Heart left ventricle (tissue), 16 donors: ENCODE data around the gene MAPKAPK2. TPM values are rescaled to one million over a fixed set of nuclear protein-coding genes. Genes with fewer than 3 reads are reported as not detected.
A peak's percentile ranks its signal among the peaks of the same experiment; 100 is the strongest.

ENCODE experiments used
- ATAC-seq, 4 donors: fragments of 200-7000 bp; cut with Tn5 transposase; one replicate each; pipeline ENCODE4 v1.9.1; 2020 to 2022; ENCODE audit warnings: moderate library complexity in 4 of 4, mild to moderate bottlenecking in 3 of 4, moderate number of reproducible peaks in 1 of 4
- DNase-seq, 5 donors: peaks; one replicate each; pipeline ENCODE4 v3.0.0-alpha.2; 2020
- H3K27ac ChIP-seq, 12 donors: fragments of 200-600 bp; sonication (generic) in 4 of 12; one replicate each; pipeline versions ENCODE4 v1.5.0 to v1.8.0; 2016 to 2022; ENCODE audit warnings: mild to moderate bottlenecking in 2 of 12
- H3K27me3 ChIP-seq, 9 donors: fragments of 200-600 bp; sonication (generic) in 2 of 9; one replicate each; pipeline versions ENCODE4 v1.5.1 to v1.8.0; 2016 to 2022; ENCODE audit warnings: mild to moderate bottlenecking in 3 of 9
- H3K36me3 ChIP-seq, 9 donors: fragments of 200-600 bp; sonication (generic) in 2 of 9; one replicate each; pipeline versions ENCODE4 v1.5.0 to v1.8.0; 2018 to 2022; ENCODE audit warnings: mild to moderate bottlenecking in 2 of 9
- H3K4me1 ChIP-seq, 12 donors: fragments of 200-600 bp; sonication (generic) in 4 of 12; one replicate each; pipeline versions ENCODE4 v1.5.0 to v1.8.0; 2016 to 2022; ENCODE audit warnings: mild to moderate bottlenecking in 3 of 12
- H3K4me3 ChIP-seq, 12 donors: fragments of 200-600 bp; sonication (generic) in 4 of 12; one replicate each; pipeline versions ENCODE4 v1.5.0 to v1.8.0; 2017 to 2022; ENCODE audit warnings: mild to moderate bottlenecking in 9 of 12, moderate library complexity in 4 of 12
- H3K9me3 ChIP-seq, 12 donors: fragments of 200-600 bp; sonication (generic) in 4 of 12; one replicate each; pipeline versions ENCODE4 v1.5.0 to v1.8.0; 2016 to 2022; ENCODE audit warnings: mild to moderate bottlenecking in 1 of 12
- POLR2A ChIP-seq, 2 donors: fragments of 450-650 bp; IDR thresholded peaks; one replicate each; pipeline ENCODE4 v1.6.1; 2017; ENCODE audit warnings: antibody characterized with exemption in 2 of 2, mild to moderate bottlenecking in 2 of 2, moderate library complexity in 2 of 2
- WGBS, 4 donors: extraction: QIAGEN DNeasy Blood & Tissue Kit in 2 of 4; methylation state at CpG; one replicate each; pipeline versions ENCODE4 v1.1.5 to v1.1.7; 2013 to 2018; 5-methylcytosine and 5-hydroxymethylcytosine counted together
- intact Hi-C, 10 donors: fragments of 100-400 bp; cut with DNase I; formaldehyde crosslinking; loops; one replicate each; pipeline versions ENCODE4 v1.11.1 to v1.14.2; 2022
- polyA plus RNA-seq, 2 donors: library from polyadenylated mRNA; stranded (reverse); fragments of 200-250 nt; gene quantifications; one replicate each; pipeline ENCODE4 v1.2.3, GENCODE V29; 2013
- total RNA-seq, 9 donors: library from RNA; depleted of rRNA in 2 of 9; stranded (reverse); fragments of >200 nt in 2 of 9; fragmentation: NEBNext Ultra II Directional in 3 of 9; extraction: Animal tissue kit (Norgen Biotek cat#: 25700) in 3 of 9; gene quantifications; one replicate each; pipeline versions ENCODE4 v1.1.0 to v1.2.4, GENCODE V29; 2016 to 2023
- TF ChIP-seq, protein P1 (sequence below), 12 donors: fragments of 200-600 bp; sonication (generic) in 4 of 12; IDR thresholded peaks; one replicate each; pipeline versions ENCODE4 v1.5.0 to v1.8.0; 2018 to 2022; ENCODE audit warnings: antibody characterized with exemption in 12 of 12, mild to moderate bottlenecking in 5 of 12
- donor health status: ischemic (EF 13 %, LVEDD 7.1; RV severe dilation, severe dysfunction).
- donor health status: healthy with polysubstance abuse.
- donor health status: DM: no; HTN: yes; CAD: no.
- donor health status: DM: no; HTN: no; CAD: no.
- donor health status: ischemic (EF 25% LVEDD 6.9; RV normal size, moderate dysfunction).
- donor health status: ischemic (EF 25% LVEDD 5.7; RV mildly dilated, moderate dysfunction).
- donor health status: healthy.
- donor health status: DM: yes; HTN: yes; CAD: no.
- donor health status: ischemic (EF 35%, LVEDD 5.7; RV mildly dilated, moderate dysfunction).
- donor health status: nonischemic (EF 11% LVEDD 7.7; RV severe dilation, severe dysfunction).
- donor health status: DM: yes; HTN: yes; CAD: no.
- donor health status: PGD.
- donor health status: ischemic (EF 29% LVEDD 5.4; RV normal size, mild dysfunction).
- donor health status: nonischemic (EF 23%, LVEDD 6.1; RV moderate dilation, normal function).

Gene MAPKAPK2
- total and polyA plus RNA-seq, 11 donors = 126 to 327 (median 223) TPM

DNA sequence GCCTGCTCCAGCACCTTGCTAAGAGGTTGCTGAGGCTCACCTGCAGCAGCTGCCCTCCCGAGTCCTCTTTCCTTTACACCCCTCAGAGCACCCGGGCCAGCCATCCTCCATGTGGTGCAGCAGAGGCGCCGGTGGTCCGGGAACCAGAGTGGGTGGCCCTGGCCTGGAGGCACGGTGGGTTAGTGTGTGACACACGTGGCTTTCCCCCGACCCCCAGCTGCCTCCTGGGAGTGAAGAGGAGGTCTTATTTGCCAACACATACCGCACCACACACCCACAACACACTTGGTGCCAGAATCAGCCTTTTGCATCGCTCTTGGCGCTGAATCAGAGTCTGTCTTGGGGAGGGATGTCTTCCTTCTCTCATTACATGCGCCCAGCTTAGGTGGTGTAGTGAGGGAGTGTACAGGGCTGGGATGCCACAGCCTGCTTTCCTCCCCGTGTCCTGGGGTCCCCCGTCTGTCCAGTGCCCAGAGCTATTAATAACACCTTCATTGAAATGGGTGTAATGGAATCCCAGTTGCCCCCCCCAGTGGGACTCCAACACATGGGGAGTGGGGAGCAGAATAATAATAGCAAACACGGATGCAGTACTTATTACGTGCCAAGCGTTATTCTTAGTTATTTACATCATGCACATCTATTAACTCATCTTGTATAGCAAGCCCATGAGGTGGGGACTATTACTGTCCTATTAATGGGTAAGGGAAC, 38.2 kb downstream of the MAPKAPK2 start:
- Histone ChIP-seq H3K27ac (peak overlapping the region; percentile 64 to 95 (median 84)), H3K27me3 (no peaks in the 10 kb centered on the region), H3K9me3 (no peaks in the 10 kb centered on the region), H3K36me3 (no peaks in the 10 kb centered on the region), H3K4me3 (peak overlapping the region in 7 of 12 donors; percentile 3 to 28 (median 20)), H3K4me1 (peaks cover 13 to 100% (median 94%) of the 10 kb centered on the region in 12 donors)
- intact Hi-C loops = loop anchor here in 6 of 10 donors (2.0 to 10.0 kb wide), 3 partner anchors 36 to 68 kb away; no protein-coding TSS in a partner anchor
- DNase-seq = peak in 1 of 5 donors; percentile 40
- no peak for TF ChIP-seq POLR2A (IDR thresholded peaks at IDR 0.05)
- TF ChIP-seq, protein P1, sequence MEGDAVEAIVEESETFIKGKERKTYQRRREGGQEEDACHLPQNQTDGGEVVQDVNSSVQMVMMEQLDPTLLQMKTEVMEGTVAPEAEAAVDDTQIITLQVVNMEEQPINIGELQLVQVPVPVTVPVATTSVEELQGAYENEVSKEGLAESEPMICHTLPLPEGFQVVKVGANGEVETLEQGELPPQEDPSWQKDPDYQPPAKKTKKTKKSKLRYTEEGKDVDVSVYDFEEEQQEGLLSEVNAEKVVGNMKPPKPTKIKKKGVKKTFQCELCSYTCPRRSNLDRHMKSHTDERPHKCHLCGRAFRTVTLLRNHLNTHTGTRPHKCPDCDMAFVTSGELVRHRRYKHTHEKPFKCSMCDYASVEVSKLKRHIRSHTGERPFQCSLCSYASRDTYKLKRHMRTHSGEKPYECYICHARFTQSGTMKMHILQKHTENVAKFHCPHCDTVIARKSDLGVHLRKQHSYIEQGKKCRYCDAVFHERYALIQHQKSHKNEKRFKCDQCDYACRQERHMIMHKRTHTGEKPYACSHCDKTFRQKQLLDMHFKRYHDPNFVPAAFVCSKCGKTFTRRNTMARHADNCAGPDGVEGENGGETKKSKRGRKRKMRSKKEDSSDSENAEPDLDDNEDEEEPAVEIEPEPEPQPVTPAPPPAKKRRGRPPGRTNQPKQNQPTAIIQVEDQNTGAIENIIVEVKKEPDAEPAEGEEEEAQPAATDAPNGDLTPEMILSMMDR (IDR thresholded peaks at IDR 0.05) = no peak
- ATAC-seq = peak; percentile 28 to 48 (median 37)
- 32 to 40% (median 38%) methylated on average over 14 to 17 of the region's 17 CpGs for WGBS, 4 donors

DNA sequence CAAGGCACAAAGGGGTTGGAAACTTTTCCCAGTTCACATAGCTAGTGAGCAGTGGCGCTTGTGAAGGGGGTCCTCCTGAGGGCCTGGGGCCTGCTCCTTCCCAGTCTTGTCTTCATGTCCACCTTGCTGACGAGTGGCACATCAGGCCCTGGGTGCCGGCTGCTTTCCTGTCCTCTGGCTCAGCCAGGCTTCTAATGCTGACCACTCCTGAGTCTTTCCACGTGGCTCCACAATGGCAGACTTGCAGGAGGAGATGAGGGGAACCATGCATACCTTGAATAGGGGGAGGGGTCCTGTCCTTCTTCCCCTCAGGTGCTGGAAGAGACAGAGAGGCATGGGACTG, 38.7 kb downstream of the MAPKAPK2 start:
- ATAC-seq (peak in 2 of 4 donors; percentile 1 to 2), DNase-seq (no peak)
- no peaks in the 10 kb centered on the region for H3K9me3 ChIP-seq
- intact Hi-C loops = loop anchor here in 6 of 10 donors (2.0 to 10.0 kb wide), 3 partner anchors 36 to 69 kb away; no protein-coding TSS in a partner anchor
- peaks cover 16 to 100% (median 94%) of the 10 kb centered on the region in 12 donors for H3K4me1 ChIP-seq
- H3K27me3 ChIP-seq = no peaks in the 10 kb centered on the region
- TF ChIP-seq, protein P1 (IDR thresholded peaks at IDR 0.05) = no peak
- no peak for TF ChIP-seq POLR2A (IDR thresholded peaks at IDR 0.05)
- H3K36me3 ChIP-seq = no peaks in the 10 kb centered on the region
- 25 to 56% (median 45%) methylated on average over 1 to 4 of the region's 4 CpGs for WGBS, 4 donors
- H3K4me3 ChIP-seq = peak overlapping the region in 7 of 12 donors; percentile 4 to 28 (median 20)
- H3K27ac ChIP-seq = peak overlapping the region; percentile 64 to 95 (median 84)

DNA sequence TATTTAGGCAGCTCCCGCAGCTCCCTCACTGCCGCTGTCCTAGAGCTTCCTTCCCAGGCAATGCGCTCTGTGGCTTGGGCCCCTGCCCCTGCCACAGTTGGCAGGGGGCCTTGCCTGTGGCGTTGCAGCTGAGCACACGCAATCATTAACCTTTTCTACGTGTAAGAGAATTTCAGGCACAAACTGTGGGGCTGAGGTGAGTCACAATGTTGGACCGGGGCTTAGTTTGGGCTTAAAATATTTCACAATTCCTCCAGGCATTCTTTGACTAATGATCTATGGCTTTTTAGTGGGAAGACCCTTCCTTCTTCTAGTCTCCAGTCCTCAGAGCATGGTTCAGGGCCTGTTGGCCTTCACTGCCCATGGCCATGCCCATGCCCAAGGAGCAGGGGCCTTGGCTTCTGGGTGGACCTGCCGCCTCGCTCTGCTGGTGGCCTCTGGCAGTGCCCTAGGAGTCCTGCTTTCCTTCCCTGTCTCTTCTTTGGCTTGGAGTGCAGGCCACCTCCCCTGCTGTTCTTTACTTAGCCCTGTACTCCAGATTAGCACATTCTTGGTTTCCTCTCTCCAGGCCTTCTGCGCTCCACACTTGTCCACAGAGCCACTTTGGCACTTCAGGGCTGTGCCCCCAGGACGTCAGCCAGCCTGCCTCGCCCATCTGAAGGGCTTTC, 39.2 kb downstream of the MAPKAPK2 start:
- Histone ChIP-seq H3K4me1 (peaks cover 16 to 100% (median 93%) of the 10 kb centered on the region in 12 donors), H3K27ac (peak overlapping the region; percentile 64 to 95 (median 84)), H3K4me3 (peak overlapping the region in 5 of 12 donors; percentile 4 to 28 (median 22)), H3K27me3 (no peaks in the 10 kb centered on the region), H3K36me3 (peaks cover 0 to 4% (median under 1%) of the 10 kb centered on the region in 9 donors), H3K9me3 (no peaks in the 10 kb centered on the region)
- 29 to 57% (median 37%) methylated on average over 7 to 12 of the region's 12 CpGs for WGBS, 4 donors
- peak; percentile 62 to 84 (median 75) for ATAC-seq
- TF ChIP-seq, protein P1 (IDR thresholded peaks at IDR 0.05) = peak in 2 of 12 donors; percentile 4 to 25
- peak in 1 of 2 donors; percentile 41 for TF ChIP-seq POLR2A (IDR thresholded peaks at IDR 0.05)
- DNase-seq = peak in 4 of 5 donors; percentile 40 to 83 (median 55)
- intact Hi-C loops = loop anchor here in 8 of 10 donors (1.0 to 10.0 kb wide), 8 partner anchors 15 to 69 kb away; no protein-coding TSS in a partner anchor
